Activated CD8-positive, alpha-beta memory T cell treated with anti-CD3 and anti-CD28 coated beads, Interleukin-2, amount 50 U/mL, for 1 hour (primary cell): ENCODE results near the gene PDE5A.

Source experiments
- DNase-seq: peaks from one replicate; pipeline ENCODE4 v3.0.0-alpha.2; 2020; ENCODE audit errors: extremely low read depth

PDE5A gene

DNA sequence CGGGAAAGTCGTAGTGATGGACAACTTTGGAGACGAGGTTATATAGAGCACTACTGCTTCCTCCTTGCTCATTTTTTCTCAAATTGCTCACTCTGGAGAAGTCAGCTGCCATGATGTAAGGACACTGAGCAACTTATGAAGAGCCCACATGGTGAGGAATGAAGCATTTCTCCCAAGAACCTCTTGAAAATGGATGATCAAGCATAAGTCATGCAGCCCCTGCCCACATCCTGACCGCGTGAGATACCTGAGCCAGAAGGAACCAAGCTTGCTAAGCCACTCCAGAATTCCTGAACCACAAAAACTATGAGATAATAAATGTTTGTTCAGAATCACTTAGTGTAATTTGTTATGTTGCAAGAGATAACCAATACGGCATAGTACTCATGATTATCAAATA is 42.8 kb downstream of the PDE5A start:
- no peak for DNase-seq

DNA sequence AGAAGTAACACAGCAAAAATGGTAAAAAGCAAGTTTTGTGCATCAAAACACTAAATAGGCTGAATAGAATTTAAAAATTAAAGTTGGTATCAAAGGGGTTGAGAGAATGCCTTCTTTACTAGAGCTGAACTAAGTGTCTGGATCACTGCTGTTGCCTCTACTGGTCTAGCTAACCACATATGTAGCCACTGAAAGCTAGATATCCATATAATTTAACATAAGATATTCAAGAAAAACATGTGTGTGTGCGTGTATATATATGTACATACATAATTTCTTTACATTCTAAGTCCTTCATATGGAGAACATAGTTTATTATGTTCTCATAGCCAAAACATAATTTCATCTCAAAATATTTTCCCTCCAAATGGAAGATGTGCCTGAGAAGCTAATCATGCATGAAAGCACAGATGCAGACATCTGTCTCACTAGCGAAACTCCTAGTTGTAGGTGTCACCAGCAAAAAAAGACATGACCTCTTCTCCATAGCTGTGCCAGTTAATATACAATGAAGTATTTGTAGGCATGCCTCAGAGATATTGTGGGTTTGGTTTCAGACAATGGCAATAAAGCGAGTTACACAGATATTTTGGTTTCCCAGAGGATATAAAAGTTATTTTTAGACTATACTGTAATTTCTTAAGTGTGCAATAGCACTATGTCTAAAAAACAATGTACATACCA is 47.3 kb downstream of the PDE5A start:
- DNase-seq: no peak

DNA sequence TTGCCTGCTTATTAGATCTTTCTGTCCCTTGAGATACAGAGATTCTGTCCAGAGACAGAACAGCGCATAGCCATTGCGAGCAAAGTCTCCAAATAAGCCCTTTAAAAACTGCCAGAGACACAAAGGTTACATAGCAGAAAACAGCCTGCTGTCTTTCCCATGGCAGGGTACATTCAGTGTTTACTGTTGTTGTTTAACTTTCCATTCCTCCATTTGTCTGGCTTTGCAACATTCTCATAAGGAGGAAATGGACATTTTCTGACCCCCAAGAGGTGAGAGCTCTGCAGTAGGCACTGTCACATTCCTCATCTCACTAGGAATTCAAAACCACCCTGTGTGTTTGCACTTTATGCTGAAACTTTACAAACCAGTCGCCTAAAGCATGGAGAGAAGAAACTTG is 48.3 kb downstream of the PDE5A start:
- DNase-seq: no peak

DNA sequence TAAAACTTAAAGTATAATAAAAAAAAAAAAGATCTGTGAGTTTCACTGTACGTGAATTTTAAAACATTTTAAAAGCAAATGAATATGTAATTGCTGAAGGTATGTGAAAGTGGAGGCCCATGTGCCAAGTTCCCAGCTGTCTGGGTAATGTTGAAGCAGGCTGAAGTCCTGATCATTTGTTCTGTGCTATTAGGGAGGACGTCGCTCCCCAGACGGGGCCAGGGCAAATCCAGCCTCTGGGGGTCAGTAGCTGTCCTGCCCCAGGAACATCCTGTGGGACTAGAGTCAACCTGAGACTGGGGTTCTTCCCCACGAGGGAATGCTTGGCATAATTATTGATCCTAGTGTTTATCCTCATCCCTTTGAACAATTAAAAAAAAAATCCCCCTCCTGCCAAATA is 48.8 kb downstream of the PDE5A start:
- no peak for DNase-seq

DNA sequence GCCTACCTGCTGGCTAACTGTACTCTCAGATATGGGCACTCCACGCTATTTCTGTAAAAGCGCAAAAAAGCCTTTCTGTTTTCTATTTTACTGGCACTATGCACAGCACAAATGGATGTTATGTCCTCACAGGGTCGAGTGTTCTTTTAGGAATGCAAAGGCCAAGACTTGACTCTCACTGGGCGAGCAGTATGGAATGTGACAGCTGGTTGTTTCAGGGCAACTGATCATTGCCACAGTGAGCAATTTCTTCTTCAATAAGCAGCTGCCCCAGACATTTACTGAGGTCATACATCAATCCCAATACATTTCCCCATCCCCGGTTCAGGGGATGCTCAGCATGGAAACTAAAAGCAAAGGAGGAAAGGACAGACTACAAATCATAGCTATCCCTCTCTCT is 58.2 kb downstream of the PDE5A start:
- DNase-seq: no peak

DNA sequence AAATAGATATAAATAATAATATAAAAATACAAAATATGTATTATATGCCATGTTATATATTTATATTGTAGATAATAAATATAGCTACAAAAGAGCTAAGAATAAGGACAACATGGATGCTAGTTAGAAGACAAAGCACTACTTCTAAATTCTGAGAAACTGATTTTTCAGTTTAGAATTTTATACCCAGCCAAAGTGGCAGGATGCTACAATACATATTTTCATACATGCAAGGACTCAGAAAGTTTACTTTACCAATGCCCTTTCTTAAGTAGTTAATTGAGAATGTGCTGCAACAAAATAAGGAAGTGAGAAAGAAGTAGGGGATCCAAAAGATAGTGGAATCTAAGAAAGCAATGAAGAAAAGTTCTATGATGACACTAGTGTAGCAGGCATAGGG is 64.5 kb downstream of the PDE5A start:
- DNase-seq: no peak

DNA sequence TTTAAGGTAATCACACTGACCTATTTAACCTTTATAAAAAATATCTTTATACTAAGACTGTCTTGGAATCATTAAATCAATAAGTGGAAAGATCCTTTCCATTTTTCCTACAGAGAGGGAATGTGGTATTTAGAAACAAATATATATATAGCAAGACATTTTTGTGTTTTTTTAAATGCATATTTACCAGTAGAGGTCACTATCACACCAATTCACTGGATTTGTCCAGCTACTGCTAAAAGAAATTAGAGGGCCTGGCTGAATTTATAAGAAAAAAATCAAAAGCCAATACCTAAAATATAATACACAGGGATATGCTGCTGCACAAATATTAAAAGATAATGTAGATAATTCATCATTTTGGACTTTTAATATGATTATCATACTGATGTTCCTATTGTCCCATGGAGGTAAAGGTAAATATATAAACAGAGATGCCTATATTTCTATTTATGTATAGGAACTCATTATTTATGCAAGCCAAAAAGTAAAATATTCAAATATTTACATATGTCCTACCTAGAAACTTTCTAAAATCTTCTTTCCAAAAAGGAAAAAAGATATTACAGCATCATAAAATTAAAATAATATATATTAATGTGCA is 69.5 kb downstream of the PDE5A start:
- no peak for DNase-seq

DNA sequence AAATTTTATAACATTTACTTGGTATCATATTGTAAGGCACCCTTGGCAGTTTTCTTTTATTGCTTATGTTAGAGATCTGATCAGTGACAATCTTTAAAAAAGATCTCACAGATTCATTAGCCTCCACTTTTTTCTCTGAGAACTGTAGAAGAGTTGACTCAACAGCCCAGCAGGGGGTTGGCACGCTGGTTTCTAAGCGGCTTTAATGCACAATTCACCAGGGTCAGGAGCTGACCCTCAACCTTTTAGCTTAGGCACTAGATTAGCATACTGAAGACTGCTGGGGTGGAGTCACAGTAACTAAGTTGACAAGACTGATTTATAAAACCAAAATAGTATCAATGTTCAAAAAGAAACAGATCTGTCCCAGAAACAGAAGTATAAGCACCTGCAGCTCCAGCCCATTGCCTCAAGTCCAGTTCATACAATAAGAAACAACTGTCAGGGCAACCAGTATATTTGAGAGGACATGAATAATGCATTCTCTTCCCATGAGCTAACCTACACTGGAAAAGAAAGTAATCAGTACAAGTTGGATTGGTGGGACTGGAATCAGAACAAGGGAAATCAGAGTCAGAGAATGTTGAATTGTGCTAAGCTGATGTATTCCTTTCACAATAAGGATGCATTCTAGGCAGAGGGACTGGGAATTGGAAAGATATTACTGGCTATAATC is 77.6 kb downstream of the PDE5A start:
- no peak for DNase-seq

DNA sequence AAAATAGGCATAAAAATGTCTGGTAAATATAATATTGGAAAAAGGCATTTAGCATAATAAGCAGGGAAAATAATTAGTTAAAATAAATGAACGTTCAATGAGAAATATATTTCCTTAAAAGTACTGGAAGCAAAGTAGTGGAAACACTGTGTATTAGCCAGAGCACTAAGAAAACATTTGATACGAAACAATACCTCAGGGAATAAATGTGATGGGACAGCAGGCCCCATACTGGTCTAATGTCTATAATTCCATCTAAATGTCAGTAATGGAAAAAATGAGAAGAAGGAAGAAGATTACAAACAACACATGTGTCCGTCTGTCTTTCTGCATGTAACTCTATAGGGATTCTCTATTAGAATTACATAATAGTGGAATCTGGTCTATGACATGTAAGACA is 79.0 kb downstream of the PDE5A start:
- DNase-seq: no peak

DNA sequence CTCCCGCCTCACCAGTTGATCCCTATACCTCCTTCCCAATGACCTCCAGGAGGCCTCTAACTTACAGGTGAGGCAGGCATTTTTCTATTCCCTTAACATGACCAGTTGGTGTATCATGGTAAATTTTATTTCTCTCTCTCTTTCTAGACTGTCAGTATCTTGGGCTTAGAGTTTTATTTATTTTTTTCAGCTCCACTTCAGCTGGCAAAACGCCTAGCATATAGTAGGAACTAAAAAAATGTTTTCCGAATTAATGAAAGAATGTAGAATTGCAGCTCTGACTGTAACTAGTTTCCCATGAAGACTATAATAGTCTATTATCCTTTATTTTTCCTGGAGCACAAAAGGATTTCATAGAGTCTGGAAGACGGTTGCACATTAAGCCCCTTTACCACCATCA is 84.8 kb downstream of the PDE5A start:
- DNase-seq: no peak

DNA sequence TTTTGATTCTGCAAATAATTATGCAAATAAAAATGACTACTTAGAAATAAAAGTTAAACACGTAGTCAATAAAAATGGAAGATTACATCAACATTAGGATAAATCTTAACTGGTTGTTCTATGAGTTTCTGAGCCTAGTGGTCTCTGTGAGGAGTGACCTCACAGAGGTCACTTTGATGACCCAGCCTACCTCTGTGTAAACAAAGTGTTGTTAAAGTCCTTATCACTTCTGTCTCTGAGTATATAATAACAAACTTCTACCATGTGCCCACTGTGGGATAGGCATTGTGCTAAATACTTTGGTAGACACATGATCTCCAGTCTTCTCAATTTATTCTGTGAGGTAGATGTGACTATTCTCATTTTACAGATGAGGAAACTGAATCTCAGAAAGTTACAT is 85.4 kb downstream of the PDE5A start:
- no peak for DNase-seq

DNA sequence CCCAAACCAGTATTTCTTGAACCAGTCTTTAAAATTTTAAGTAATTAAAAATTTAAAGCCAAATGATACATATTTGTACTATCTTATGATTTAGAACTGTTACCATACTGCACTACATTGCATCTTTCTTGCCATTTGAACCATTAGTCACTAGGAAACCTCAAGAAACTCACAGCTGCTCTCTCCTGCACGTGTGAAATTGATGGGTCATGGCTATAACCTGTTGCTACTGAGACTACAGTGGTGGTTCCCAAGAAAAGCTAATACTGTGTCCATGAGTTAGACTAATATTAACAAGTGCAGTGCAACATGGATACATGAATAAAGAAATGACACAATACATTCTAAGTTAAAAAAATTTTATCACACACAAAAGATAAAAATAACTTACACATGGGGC is 88.4 kb downstream of the PDE5A start:
- no peak for DNase-seq

DNA sequence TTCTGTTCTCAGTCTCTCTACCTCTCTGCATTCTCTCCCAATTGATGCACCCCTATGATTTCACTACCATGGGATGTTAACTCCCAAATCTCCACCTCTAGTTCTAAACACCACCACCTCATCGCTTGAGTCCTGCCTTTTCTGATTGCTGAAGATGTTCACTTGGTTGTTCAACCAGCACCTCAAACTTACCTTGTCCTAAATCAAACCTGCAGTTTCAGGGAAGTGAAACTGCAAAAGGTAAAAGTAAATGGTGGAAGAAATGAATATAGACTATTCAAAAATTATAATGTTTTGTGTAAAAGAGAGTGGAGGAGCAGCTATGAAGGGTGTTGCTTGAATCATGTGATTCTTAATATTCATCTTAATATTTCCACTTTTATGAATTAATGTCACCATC is 91.0 kb downstream of the PDE5A start:
- DNase-seq: no peak

DNA sequence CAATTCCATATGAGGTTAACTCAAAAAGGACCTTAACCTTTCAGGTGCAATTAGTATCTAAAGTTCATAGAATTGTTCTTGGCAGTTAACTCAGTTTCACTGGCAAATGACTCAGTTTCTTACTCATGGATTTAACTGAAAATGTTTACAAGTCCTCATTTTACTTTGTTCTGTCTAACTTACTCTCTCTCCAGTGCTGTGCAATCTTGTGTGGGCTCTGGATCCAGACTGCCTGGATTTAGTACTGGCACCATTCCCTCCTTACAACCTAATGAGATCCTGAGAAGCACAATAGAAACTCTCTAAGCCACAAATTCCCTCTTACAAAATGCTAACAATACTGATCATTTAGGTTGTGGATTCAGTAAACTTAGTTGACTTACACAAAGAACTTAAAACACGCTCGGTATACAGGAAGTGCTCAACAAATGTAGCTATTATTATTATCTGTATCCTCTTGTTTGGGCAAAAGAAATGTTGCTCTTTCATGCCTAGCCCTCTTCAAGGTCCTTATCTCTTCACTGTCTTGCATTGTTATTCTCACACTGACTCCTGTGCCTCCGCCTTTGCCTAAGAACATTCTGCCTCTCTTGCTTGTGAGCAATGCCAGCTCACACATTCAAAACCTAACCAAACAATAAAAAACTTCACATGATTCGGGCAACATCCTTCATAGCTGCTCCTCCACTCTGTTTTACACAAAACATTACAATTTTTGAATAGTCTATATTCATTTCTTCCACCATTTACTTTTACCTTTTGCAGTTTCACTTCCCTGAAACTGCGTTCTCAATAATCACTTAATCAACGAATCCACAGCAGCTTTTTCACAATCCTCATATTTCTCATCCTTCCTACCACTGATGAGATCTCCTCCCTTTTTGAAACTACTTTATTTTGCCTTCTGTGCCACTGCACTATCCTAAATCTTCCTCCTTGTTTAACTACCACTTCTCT is 91.8 kb downstream of the PDE5A start:
- DNase-seq: no peak

DNA sequence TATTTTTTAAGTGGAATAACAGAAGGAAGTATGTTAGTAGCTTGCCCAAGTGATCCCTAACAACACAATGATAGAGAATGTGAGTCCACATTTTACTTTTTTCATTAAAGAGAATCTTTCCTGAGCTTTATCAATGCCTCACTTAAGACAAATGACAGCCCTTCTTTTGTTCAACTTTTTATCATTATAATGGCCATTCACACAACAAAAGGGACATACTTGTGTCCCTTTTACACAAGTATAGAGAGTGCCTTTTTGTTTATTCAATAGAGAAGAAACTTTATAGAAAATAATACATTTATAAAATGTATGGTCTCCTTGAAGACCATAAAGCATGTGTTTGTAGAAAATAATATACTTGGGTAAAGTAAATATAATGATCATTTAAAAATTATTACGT is 96.3 kb downstream of the PDE5A start:
- DNase-seq: no peak

DNA sequence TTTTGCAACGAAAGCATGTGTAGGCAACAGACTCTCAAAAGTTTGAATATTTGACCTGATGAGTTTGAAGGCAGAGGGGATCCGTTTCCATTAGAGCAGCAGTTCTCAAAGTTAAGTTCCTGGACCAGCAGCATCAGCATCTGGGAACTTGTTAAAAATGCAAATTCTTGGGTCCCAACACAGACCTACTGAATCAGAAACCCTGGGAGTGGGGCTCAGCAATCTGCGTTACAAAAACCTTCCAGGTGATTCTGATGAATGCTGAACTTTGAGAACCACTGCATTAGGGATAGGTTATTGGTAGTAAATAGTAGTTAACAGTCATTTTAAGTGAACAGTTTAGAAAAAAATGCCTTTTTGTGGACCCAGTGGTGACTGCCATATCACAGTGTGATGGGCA is 98.8 kb downstream of the PDE5A start:
- DNase-seq: no peak

DNA sequence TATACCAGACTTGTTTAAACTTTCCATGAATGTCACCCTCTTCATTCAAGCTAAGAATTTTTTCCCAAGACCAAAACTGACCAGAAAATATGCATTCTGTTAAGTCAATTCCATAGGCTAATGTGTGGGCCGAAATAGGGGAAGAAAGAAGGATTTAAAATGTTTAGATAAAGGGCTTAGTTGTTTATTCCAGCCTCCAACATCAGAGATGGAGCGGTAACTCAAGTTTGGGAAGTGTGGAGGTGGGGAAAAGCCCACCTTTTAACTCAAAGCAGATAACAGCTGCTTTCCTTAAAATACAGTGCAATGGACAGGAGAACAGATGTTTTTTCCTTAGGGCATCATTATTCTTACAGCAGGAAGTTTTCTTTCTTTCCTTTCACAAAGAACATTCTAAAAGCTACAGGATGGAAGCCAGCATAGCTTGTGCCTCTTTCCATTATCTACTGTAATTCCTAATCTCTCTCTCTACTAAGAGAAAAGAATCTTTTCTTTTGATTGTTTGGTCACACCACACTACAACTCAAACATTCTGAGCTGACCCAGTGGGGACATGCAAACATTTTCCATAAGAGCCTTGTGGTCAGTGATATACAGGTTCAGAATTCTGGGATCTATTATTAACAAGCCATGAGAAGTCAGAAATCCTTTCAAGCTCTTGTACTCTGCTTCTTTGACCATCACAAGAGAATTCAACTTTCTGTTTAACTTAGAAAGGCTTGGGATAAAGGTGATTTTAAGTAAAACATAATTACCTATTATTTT is 101.6 kb downstream of the PDE5A start:
- DNase-seq: no peak

DNA sequence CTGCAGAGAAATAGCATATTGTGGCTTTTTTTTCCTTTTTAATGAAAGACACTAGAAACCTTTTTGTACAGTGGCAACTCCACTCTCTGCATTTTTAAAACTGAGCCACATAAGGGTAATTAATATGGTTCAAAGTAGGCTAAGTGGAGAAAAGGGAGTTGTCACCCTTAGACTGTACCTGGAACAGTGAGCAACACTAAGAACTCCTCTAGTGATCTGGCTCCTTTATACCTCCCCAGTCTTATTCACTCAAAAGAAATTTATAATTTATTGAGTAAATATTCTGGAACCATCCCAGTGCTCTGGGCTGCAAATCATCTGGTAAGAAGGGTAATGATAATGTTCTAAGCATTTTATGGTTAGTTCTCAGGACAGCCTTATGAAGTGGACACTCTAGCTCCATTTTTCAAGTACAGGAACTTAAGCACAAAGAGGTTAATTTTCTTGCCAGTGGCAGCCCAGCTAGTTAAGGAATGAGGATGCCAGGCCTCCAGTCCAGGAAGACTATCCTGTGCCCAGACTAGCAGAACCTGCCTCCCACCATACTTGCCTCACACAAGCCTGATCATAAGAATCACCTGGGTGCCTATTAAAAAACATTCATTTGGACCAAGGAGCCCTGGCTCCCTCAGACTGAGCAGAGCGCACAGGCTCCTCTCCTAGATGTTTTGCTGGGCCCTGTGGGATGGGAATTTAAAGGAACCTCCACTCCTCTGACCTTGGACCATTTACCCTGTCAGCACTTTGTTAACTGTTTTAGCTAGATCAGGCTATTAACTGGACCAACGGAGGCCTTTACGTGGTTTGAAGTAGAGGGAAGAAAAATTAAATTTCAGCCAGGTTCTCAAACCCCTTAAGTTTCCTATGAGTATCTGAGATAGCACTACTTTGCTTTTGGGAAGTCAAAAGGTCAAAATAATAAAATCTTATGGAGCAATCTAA is 102.6 kb downstream of the PDE5A start:
- DNase-seq: no peak

DNA sequence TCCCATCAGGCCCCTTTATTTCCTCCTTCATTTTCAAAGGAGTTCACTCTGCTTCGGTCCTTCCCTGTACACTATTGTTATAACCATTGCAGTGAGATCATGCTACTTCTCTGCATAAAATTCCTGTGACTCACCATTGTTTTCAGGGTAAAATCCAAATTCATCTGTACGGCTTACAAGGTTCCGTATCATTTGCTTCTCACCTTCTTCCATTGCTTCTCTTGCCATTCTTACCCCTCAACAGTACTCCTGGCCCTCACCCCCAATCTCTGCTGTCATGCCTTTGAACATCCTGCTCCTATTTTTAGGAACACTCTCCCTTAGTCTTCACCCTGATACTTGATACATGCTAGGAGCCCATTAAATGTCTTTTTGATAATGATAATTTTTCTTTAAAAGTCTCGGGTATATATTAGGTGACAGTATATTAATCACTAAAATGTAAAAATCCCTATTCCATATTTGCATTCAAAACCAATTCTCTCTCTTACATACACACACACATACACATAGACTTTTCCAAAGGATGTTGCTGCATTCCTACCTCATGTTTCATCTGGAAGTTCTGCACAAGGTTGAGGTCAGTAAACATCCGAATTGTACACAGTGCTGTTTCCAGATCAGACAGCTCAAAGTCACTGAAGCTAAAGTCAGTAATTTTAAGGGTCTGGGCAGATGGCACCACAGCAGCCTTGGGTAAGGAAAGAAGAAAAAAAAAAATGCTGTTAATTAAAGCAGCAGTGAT is 103.4 kb downstream of the PDE5A start:
- no peak for DNase-seq

DNA sequence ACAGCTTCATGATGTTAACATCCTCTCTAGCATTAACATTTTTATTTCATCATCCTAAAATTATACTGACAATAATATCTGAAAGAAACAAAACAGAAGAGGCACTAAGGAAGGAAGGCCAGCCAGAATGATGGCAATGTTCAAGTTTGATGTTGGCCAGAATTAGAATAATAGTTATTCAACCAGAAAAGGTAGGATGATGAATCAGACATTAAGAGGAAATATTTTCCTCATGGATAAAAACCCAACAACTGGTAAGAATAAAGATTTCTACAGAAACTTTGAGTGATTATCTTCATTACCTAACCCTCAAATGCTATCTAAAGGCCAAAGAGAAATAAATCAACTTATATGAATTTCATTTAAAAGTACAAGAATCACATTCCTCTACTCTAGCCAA is 105.2 kb downstream of the PDE5A start:
- DNase-seq: no peak
